ENCODE measurements around the gene KLF15. TPM values are rescaled to one million over a fixed set of nuclear protein-coding genes. Genes with fewer than 3 reads are reported as not detected.

The KLF15 gene
- total and polyA plus RNA-seq, 2 of the 8 experiments (the other 6 are each of a cell fraction or from before 2014, with no cell fraction given): 15.7 to 19.5 TPM

DNA sequence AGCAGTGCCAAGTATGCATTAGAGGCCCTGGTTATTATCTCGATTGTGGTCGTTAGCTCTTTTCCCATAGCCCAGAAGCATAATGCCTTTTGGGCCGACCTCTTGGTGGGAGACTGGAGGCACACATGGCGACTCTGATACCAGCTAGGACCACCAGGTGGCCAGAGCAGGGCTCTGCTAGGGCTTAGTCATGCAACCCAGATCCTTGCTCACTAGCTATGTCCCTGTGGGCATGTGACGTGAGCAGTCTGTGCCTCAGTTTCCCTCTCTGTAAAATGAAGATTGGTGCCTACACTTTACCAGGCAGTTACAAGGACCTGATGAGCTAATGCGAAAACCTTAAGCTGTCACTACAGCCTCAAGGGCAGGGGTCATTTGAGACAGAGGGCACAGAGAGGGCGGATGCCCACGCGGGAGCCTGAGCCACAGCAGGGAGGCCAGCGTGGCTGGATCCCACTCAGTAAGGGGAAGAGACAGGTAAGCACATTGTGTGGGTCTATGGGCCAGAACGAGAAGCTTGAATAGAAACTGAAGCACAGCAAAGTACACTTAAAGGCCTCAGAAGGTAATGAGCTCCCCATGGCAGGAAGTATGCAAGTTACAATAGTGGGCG, 8.8 kb downstream of the KLF15 start (continued):
- TF ChIP-seq CHD7 (IDR thresholded peaks at IDR 0.05; ENCODE audit: insufficient replicate concordance, low read length) (no peak), KDM4A (IDR thresholded peaks at IDR 0.05; ENCODE audit: low read depth, low read length, severe bottlenecking) (no peak), EZH2 (IDR thresholded peaks at IDR 0.05; ENCODE audit: low read depth, low read length, severe bottlenecking) (no peak), HDAC2 (IDR thresholded peaks at IDR 0.05; ENCODE audit: borderline replicate concordance in 1 of 2, low read depth in 2 of 2, low read length in 2 of 2) (no peak), SUZ12 (IDR thresholded peaks at IDR 0.05; ENCODE audit: low read length) (no peak), JUN (IDR thresholded peaks at IDR 0.05; ENCODE audit: low read depth, low read length) (no peak), RAD21 (IDR thresholded peaks at IDR 0.05 in 1 of 2, conservative IDR thresholded peaks at IDR 0.05 in 1 of 2; ENCODE audit: low read depth in 2 of 2, low read length in 2 of 2) (peak; percentile 44 to 68)
- TF ChIP-seq, protein P1, sequence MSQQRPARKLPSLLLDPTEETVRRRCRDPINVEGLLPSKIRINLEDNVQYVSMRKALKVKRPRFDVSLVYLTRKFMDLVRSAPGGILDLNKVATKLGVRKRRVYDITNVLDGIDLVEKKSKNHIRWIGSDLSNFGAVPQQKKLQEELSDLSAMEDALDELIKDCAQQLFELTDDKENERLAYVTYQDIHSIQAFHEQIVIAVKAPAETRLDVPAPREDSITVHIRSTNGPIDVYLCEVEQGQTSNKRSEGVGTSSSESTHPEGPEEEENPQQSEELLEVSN (IDR thresholded peaks at IDR 0.05): peak; percentile 15; the same call in 1 of the 2 replicates

All from H1 (cell line).